ENCODE data around the gene RAB8A.

Gene RAB8A

GRCh38 chr19:16111160-16111908 lies at the start of gene RAB8A:
Gene RAB8A, plus strand, starts transcription at chr19:16111889. Its CDS starts 13 bp downstream, at chr19:16111902.
- peak; percentile 96 to 100 for DNase-seq (ENCODE audit: low read depth in 2 of 2)

GRCh38 chr19:16061943-16062342 lies 49.7 kb upstream of the RAB8A start:
- DNase-seq (ENCODE audit: low read depth in 2 of 2) = no peak

- peak in 1 of 2 experiments; percentile 69 for DNase-seq (ENCODE audit: low read depth in 2 of 2)
Observed at GRCh38 chr19:16062789-16063188, 48.9 kb upstream of the RAB8A start.

GRCh38 chr19:16064209-16064889 lies 47.3 kb upstream of the RAB8A start:
- no peak for DNase-seq (ENCODE audit: low read depth in 2 of 2)

- DNase-seq (ENCODE audit: low read depth in 2 of 2) = peak in 1 of 2 experiments; percentile 46
Observed at GRCh38 chr19:16066611-16067104, 45.0 kb upstream of the RAB8A start.

- no peak for DNase-seq (ENCODE audit: low read depth in 2 of 2)
Observed at GRCh38 chr19:16067205-16067938, 44.3 kb upstream of the RAB8A start.

- no peak for DNase-seq (ENCODE audit: low read depth in 2 of 2)
Observed at GRCh38 chr19:16068696-16069259, 42.9 kb upstream of the RAB8A start.

GRCh38 chr19:16069813-16070365 lies 41.8 kb upstream of the RAB8A start:
- no peak for DNase-seq (ENCODE audit: low read depth in 2 of 2)

GRCh38 chr19:16070366-16070990 lies 41.2 kb upstream of the RAB8A start:
- peak; percentile 60 to 69 for DNase-seq (ENCODE audit: low read depth in 2 of 2)

- no peak for DNase-seq (ENCODE audit: low read depth in 2 of 2)
Observed at GRCh38 chr19:16071072-16071691, 40.5 kb upstream of the RAB8A start.

- no peak for DNase-seq (ENCODE audit: low read depth in 2 of 2)
Observed at GRCh38 chr19:16073481-16073880, 38.2 kb upstream of the RAB8A start.

GRCh38 chr19:16073988-16074387 lies 37.7 kb upstream of the RAB8A start:
- DNase-seq (ENCODE audit: low read depth in 2 of 2) = no peak

- DNase-seq (ENCODE audit: low read depth in 2 of 2) = no peak
Observed at GRCh38 chr19:16074488-16075365, 37.0 kb upstream of the RAB8A start.

GRCh38 chr19:16075430-16076153 lies 36.1 kb upstream of the RAB8A start:
- DNase-seq (ENCODE audit: low read depth in 2 of 2) = no peak

GRCh38 chr19:16076154-16076957 lies 35.3 kb upstream of the RAB8A start, which contains the start of gene TPM4:
Gene TPM4, plus strand, starts transcription at chr19:16076495. Its CDS starts 71 bp downstream, at chr19:16076566.
- peak; percentile 70 to 90 for DNase-seq (ENCODE audit: low read depth in 2 of 2)

GRCh38 chr19:16076958-16077611 lies 34.6 kb upstream of the RAB8A start:
- no peak for DNase-seq (ENCODE audit: low read depth in 2 of 2)

- no peak for DNase-seq (ENCODE audit: low read depth in 2 of 2)
Observed at GRCh38 chr19:16077984-16078758, 33.5 kb upstream of the RAB8A start.

Measured in stimulated activated CD4-positive, alpha-beta T cell treated with anti-CD3 and anti-CD28 coated beads, Interleukin-12 subunit alpha, Interleukin-12 subunit beta, amount 100 ng/mL, for 24 hours (primary cell).